Suprapubic skin (tissue), 4 donors: ENCODE measurements around the gene ITPR2.

Source experiments
- EP300 ChIP-seq: sonication (generic); formaldehyde crosslinking; IDR thresholded peaks from one replicate; pipeline ENCODE4 v1.6.1; 2017; ENCODE audit warnings: antibody characterized with exemption
- POLR2A ChIP-seq, 2 donors: fragments of 450-650 bp; IDR thresholded peaks; one replicate each; pipeline ENCODE4 v1.6.1; 2017; ENCODE audit warnings: antibody characterized with exemption in 2 of 2, mild to moderate bottlenecking in 2 of 2, moderate library complexity in 2 of 2
- POLR2AphosphoS5 ChIP-seq, 3 donors: sonication (generic); formaldehyde crosslinking; IDR thresholded peaks; one replicate each; pipeline ENCODE4 v1.6.1; 2017; ENCODE audit warnings: antibody characterized with exemption in 3 of 3
- TF ChIP-seq, protein P1 (sequence below), 2 donors: fragments of 200-600 bp in 1 of 2; fragments of 450-650 bp in 1 of 2; sonication (generic) in 1 of 2; IDR thresholded peaks; one replicate each; pipeline ENCODE4 v1.5.1; 2016 to 2019; ENCODE audit warnings: antibody characterized with exemption in 2 of 2, mild to moderate bottlenecking in 1 of 2, moderate library complexity in 1 of 2

DNA sequence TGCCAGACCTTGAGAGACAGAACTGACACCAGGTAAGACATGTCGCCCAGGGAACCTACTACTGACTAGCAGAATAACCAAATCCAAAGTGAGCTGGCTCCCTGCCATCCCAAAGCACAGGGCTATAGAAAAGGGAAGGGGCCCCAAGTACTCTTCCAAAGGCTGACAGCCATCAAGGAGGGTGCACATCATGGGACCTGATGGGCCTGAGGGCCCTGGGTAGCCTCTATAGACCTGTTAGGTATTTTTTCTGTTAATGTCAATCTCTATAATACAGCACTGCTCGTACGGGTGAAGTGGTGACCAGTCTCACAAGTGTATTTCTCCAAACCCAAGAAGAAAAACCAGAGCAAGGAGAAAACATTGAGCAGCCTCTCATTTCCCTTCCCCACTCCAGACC, 171.6 kb downstream of the ITPR2 start:
- TF ChIP-seq, protein P1, sequence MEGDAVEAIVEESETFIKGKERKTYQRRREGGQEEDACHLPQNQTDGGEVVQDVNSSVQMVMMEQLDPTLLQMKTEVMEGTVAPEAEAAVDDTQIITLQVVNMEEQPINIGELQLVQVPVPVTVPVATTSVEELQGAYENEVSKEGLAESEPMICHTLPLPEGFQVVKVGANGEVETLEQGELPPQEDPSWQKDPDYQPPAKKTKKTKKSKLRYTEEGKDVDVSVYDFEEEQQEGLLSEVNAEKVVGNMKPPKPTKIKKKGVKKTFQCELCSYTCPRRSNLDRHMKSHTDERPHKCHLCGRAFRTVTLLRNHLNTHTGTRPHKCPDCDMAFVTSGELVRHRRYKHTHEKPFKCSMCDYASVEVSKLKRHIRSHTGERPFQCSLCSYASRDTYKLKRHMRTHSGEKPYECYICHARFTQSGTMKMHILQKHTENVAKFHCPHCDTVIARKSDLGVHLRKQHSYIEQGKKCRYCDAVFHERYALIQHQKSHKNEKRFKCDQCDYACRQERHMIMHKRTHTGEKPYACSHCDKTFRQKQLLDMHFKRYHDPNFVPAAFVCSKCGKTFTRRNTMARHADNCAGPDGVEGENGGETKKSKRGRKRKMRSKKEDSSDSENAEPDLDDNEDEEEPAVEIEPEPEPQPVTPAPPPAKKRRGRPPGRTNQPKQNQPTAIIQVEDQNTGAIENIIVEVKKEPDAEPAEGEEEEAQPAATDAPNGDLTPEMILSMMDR (IDR thresholded peaks at IDR 0.05) = no peak
- no peak for TF ChIP-seq POLR2A (IDR thresholded peaks at IDR 0.05)
- TF ChIP-seq EP300 = no peak
- no peak for TF ChIP-seq POLR2AphosphoS5 (IDR thresholded peaks at IDR 0.05)
